Measurements from ENCODE around the gene EXOC3L2. TPM values are rescaled to one million over a fixed set of nuclear protein-coding genes. Genes with fewer than 3 reads are reported as not detected.

The EXOC3L2 gene
- polyA plus RNA-seq, 1 of the 3 experiments (the other 2 are of a cell fraction), result 0.02 TPM

DNA sequence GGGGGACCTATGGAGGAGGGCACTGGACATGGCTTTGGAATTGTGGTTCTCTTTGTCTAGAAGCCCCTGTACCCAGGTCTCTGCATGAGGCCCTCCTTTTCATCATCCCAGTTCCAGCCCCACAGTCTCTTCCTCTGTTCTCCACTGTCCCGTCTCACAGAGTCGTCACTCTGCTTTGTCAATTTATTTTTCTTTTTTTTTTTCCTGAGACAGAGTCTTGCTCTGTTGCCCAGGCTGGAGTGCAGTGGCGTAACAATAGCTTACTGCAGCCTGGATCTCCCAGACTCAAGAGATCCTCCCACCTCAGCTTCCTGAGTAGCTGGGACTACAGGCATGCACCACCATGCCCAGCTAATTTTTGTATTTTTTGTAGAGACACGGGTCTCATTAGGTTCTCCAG is 619 bp upstream of the EXOC3L2 start:
- no peak for DNase-seq
- no peak overlapping the region for H3K4me3 ChIP-seq (ENCODE audit: low read depth in 2 of 2, low read length in 1 of 2)
- H3K9me2 ChIP-seq, result no peaks in the 10 kb centered on the region
- H2AFZ ChIP-seq (ENCODE audit: low read depth), result no peak overlapping the region
- ChIA-PET CTCF (interaction anchor here (0.8 to 1.8 kb wide), 7 partner anchors 14 to 233 kb away, joined by 3 to 5 read pairs (median 3); partner anchors contain the start of genes BLOC1S3 and TRAPPC6A), POLR2A (no interaction called here)
- no peak overlapping the region for H3K27ac ChIP-seq (ENCODE audit: low read depth in 2 of 2, low read length in 1 of 2)
- no peaks in the 10 kb centered on the region for H3K9me3 ChIP-seq
- peaks cover 8% of the 10 kb centered on the region for H3F3A ChIP-seq (replicated peaks; ENCODE audit: insufficient read depth)
- TF ChIP-seq FOSL2 (IDR thresholded peaks at IDR 0.05; ENCODE audit: borderline replicate concordance, low read depth), result no peak
- no peaks in the 10 kb centered on the region for H3K27me3 ChIP-seq (ENCODE audit: insufficient read depth)
- 77% methylated on average over 4 of the region's 4 CpGs for WGBS (ENCODE audit: low lambda C conversion rate)
- peaks cover 0 to 6% of the 10 kb centered on the region in 2 experiments; a peak in 1 of 4 replicates for H3K4me1 ChIP-seq (ENCODE audit: control insufficient read depth in 1 of 2, insufficient read depth in 2 of 2, low read depth in 1 of 2, low read length in 1 of 2)
- H4K20me1 ChIP-seq (ENCODE audit: insufficient read depth), result no peaks in the 10 kb centered on the region
- H3K9ac ChIP-seq, result no peak overlapping the region
- no peak overlapping the region for H3K4me2 ChIP-seq
- no peaks in the 10 kb centered on the region for H3K79me2 ChIP-seq (ENCODE audit: insufficient read depth)
- H3K36me3 ChIP-seq (replicated peaks in 1 of 2; ENCODE audit: control insufficient read depth in 1 of 2, insufficient read depth in 2 of 2, low read length in 1 of 2), result no peaks in the 10 kb centered on the region

- Histone ChIP-seq H3K9me2 (no peaks in the 10 kb centered on the region), H4K20me1 (ENCODE audit: insufficient read depth) (no peaks in the 10 kb centered on the region), H3K79me2 (ENCODE audit: insufficient read depth) (no peaks in the 10 kb centered on the region), H3K4me3 (ENCODE audit: low read depth in 2 of 2, low read length in 1 of 2) (no peak overlapping the region), H3K4me2 (no peak overlapping the region), H3F3A (replicated peaks; ENCODE audit: insufficient read depth) (peaks cover 6% of the 10 kb centered on the region), H3K9ac (no peak overlapping the region), H3K27me3 (ENCODE audit: insufficient read depth) (no peaks in the 10 kb centered on the region), H3K4me1 (ENCODE audit: control insufficient read depth in 1 of 2, insufficient read depth in 2 of 2, low read depth in 1 of 2, low read length in 1 of 2) (no peaks in the 10 kb centered on the region; a peak in 1 of 4 replicates), H3K36me3 (replicated peaks in 1 of 2; ENCODE audit: control insufficient read depth in 1 of 2, insufficient read depth in 2 of 2, low read length in 1 of 2) (no peaks in the 10 kb centered on the region), H2AFZ (ENCODE audit: low read depth) (no peak overlapping the region), H3K9me3 (no peaks in the 10 kb centered on the region), H3K27ac (ENCODE audit: low read depth in 2 of 2, low read length in 1 of 2) (no peak overlapping the region)
- DNase-seq, result no peak
- ChIA-PET CTCF (interaction anchor here (1.4 kb wide), 1 partner anchor 94 kb away, joined by 5 read pairs; no protein-coding TSS in a partner anchor), POLR2A (no interaction called here)
- TF ChIP-seq JUND (IDR thresholded peaks at IDR 0.05) (no peak), SIN3A (IDR thresholded peaks at IDR 0.05; ENCODE audit: borderline replicate concordance, low read depth, low read length) (no peak), TAF1 (IDR thresholded peaks at IDR 0.05; ENCODE audit: borderline replicate concordance, low read depth, low read length) (no peak), GATA2 (CRISPR knock-in tag; IDR thresholded peaks at IDR 0.05) (no peak), POLR2AphosphoS5 (IDR thresholded peaks at IDR 0.05; ENCODE audit: low read depth, low read length) (no peak), MXI1 (IDR thresholded peaks at IDR 0.05; ENCODE audit: low read depth, low read length) (no peak), RFX5 (IDR thresholded peaks at IDR 0.05; ENCODE audit: low read length) (no peak), GABPA (IDR thresholded peaks at IDR 0.05; ENCODE audit: low read depth) (no peak), SMC3 (IDR thresholded peaks at IDR 0.05; ENCODE audit: low read depth, low read length) (no peak), TEAD4 (IDR thresholded peaks at IDR 0.05; ENCODE audit: borderline replicate concordance, insufficient read depth) (no peak), EZH2phosphoT487 (IDR thresholded peaks at IDR 0.05; ENCODE audit: borderline replicate concordance, low read depth) (no peak), EP300 (IDR thresholded peaks at IDR 0.05; ENCODE audit: borderline replicate concordance in 1 of 2, low read depth in 1 of 2, low read length in 1 of 2) (no peak), FOXJ3 (CRISPR knock-in tag; IDR thresholded peaks at IDR 0.05) (no peak), MEF2A (IDR thresholded peaks at IDR 0.05; ENCODE audit: borderline replicate concordance, low read depth) (no peak), IRF3 (IDR thresholded peaks at IDR 0.05; ENCODE audit: low read depth, low read length) (no peak)
- WGBS (ENCODE audit: low lambda C conversion rate), result 61% methylated on average over 15 of the region's 15 CpGs
Measured at GRCh38 chr19:45244133-45244794, 943 bp downstream of the EXOC3L2 start.
